HepG2 (cell line): ENCODE measurements around the gene HTRA2. TPM values are rescaled to one million over a fixed set of nuclear protein-coding genes. Genes with fewer than 3 reads are reported as not detected.

Experiments
- PHF20 ChIP-seq: sonication (generic); formaldehyde crosslinking; IDR thresholded peaks from 2 replicates; pipeline ENCODE4 v1.5.0; 2020; ENCODE audit warnings: mild to moderate bottlenecking, missing genetic modification reagents
- TBX3 ChIP-seq: fragments of 450-650 bp; IDR thresholded peaks from 2 replicates; pipeline ENCODE4 v1.6.1; 2017; ENCODE audit warnings: antibody characterized with exemption, mild to moderate bottlenecking, inconsistent platforms, borderline replicate concordance
- ZC3H13 ChIP-seq: sonication (generic); formaldehyde crosslinking; IDR thresholded peaks from 2 replicates; pipeline ENCODE4 v1.8.1; 2023; ENCODE audit warnings: mild to moderate bottlenecking, missing genetic modification reagents, moderate library complexity
- ZFP90 ChIP-seq: sonication (generic); formaldehyde crosslinking; IDR thresholded peaks from 2 replicates; pipeline ENCODE4 v1.8.0; 2022; ENCODE audit warnings: missing genetic modification reagents, mild to moderate bottlenecking, inconsistent platforms, borderline replicate concordance
- ZNF20 ChIP-seq: sonication (generic); formaldehyde crosslinking; IDR thresholded peaks from 2 replicates; pipeline ENCODE4 v1.4.0; 2020; ENCODE audit warnings: mild to moderate bottlenecking, moderate library complexity, missing genetic modification reagents
- ZNF672 ChIP-seq: sonication (generic); formaldehyde crosslinking; IDR thresholded peaks from 2 replicates; pipeline ENCODE4 v1.8.1; 2022; ENCODE audit warnings: missing genetic modification reagents
- polyA plus RNA-seq, 8 experiments: library from polyadenylated mRNA; depleted of rRNA in 3 of 8; stranded (reverse) in 7 of 8; unstranded in 1 of 8; fragments of >200 nt; fragmentation: Illumina TruSeq in 4 of 8; extraction: Trizol in 4 of 8; gene quantifications; 2 replicates each; pipeline versions ENCODE4 v1.2.1 to v1.2.3, GENCODE V29; 2011 to 2016; ENCODE audit warnings: low read depth in 4 of 8, missing spikeins in 1 of 8, mixed read lengths in 1 of 8; ENCODE audit not compliant: insufficient read depth in 1 of 8
- total RNA-seq, 5 experiments: library from RNA; depleted of rRNA; stranded (reverse); fragments of >200 nt; fragmentation: Illumina TruSeq; extraction: Trizol; gene quantifications; 2 replicates each; pipeline ENCODE4 v1.2.3, GENCODE V29; 2016; ENCODE audit warnings: low read depth in 1 of 5
- TF ChIP-seq, protein P1 (sequence below), 2 experiments: fragments of 450-650 bp in 1 of 2; sonication (generic) in 1 of 2; formaldehyde crosslinking in 1 of 2; IDR thresholded peaks; 2 replicates each; pipeline versions ENCODE4 v1.6.1 to v1.8.0; 2016 to 2022; ENCODE audit warnings: antibody characterized with exemption in 1 of 2, mild to moderate bottlenecking in 1 of 2, missing genetic modification reagents in 1 of 2
- TF ChIP-seq, protein P2 (sequence below): sonication (generic); formaldehyde crosslinking; IDR thresholded peaks from 2 replicates; pipeline ENCODE4 v1.5.0; 2020; ENCODE audit warnings: mild to moderate bottlenecking, missing genetic modification reagents, borderline replicate concordance
- TF ChIP-seq, protein P3 (sequence below): sonication (generic); formaldehyde crosslinking; IDR thresholded peaks from 2 replicates; pipeline ENCODE4 v1.4.0; 2020; ENCODE audit warnings: low read depth, mild to moderate bottlenecking, missing genetic modification reagents

HTRA2 gene
- total and polyA plus RNA-seq, 2 of the 13 experiments (the other 11 are each of a cell fraction or from before 2014, with no cell fraction given) = 47.7 to 50.3 TPM

DNA sequence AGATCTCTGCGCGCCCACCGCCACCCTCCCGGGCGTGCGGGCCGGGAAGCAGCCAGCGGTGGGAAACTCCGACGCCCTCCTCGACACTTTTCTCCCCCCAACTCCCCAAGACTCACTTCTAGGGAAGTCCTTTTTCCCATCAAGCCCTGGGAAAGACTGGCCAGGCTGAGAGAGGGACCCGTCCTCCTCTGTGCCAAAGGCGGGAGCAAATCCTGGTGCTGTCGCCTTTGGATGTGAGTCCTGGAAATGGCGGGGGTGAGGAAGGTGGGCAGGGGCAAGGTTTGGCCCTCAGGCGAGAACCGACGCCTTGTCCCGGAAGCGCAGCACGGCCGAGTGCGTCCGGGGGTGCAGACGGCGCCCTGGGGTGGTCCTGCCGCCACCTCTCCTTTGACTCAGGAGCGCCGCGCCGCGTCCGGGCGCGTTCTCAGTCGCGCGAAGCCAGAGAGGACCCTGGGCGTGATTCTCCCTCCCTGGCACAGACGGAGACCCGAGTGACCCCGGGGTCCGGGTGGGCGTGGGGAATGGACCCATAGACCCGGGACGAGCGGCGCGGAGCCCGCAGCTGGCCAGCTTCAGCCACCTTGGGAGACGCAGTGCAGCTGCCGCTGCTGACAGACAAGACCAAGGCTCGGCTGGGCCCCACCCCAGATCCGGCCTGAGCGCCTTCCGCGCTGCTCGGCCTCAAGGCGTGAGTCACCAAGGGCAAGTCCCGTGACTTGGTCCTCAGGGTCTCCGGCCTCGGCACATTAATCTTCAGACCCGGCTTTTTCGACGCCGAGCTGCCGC, 26.8 kb upstream of the HTRA2 start (continued):
- TF ChIP-seq, protein P1, sequence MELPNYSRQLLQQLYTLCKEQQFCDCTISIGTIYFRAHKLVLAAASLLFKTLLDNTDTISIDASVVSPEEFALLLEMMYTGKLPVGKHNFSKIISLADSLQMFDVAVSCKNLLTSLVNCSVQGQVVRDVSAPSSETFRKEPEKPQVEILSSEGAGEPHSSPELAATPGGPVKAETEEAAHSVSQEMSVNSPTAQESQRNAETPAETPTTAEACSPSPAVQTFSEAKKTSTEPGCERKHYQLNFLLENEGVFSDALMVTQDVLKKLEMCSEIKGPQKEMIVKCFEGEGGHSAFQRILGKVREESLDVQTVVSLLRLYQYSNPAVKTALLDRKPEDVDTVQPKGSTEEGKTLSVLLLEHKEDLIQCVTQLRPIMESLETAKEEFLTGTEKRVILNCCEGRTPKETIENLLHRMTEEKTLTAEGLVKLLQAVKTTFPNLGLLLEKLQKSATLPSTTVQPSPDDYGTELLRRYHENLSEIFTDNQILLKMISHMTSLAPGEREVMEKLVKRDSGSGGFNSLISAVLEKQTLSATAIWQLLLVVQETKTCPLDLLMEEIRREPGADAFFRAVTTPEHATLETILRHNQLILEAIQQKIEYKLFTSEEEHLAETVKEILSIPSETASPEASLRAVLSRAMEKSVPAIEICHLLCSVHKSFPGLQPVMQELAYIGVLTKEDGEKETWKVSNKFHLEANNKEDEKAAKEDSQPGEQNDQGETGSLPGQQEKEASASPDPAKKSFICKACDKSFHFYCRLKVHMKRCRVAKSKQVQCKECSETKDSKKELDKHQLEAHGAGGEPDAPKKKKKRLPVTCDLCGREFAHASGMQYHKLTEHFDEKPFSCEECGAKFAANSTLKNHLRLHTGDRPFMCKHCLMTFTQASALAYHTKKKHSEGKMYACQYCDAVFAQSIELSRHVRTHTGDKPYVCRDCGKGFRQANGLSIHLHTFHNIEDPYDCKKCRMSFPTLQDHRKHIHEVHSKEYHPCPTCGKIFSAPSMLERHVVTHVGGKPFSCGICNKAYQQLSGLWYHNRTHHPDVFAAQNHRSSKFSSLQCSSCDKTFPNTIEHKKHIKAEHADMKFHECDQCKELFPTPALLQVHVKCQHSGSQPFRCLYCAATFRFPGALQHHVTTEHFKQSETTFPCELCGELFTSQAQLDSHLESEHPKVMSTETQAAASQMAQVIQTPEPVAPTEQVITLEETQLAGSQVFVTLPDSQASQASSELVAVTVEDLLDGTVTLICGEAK (IDR thresholded peaks at IDR 0.05) = no peak
- TF ChIP-seq, protein P1 (CRISPR knock-in tag; IDR thresholded peaks at IDR 0.05) = peak; percentile 67; the same call in 1 of the 2 replicates
- TF ChIP-seq ZNF672 = no peak
- peak; percentile 73 for TF ChIP-seq ZFP90 (CRISPR knock-in tag)
- peak; percentile 2; the same call in 1 of the 2 replicates for TF ChIP-seq ZC3H13 (CRISPR knock-in tag)
- no peak; the same call in 1 of the 2 replicates for TF ChIP-seq ZNF20 (CRISPR knock-in tag)
- TF ChIP-seq, protein P2, sequence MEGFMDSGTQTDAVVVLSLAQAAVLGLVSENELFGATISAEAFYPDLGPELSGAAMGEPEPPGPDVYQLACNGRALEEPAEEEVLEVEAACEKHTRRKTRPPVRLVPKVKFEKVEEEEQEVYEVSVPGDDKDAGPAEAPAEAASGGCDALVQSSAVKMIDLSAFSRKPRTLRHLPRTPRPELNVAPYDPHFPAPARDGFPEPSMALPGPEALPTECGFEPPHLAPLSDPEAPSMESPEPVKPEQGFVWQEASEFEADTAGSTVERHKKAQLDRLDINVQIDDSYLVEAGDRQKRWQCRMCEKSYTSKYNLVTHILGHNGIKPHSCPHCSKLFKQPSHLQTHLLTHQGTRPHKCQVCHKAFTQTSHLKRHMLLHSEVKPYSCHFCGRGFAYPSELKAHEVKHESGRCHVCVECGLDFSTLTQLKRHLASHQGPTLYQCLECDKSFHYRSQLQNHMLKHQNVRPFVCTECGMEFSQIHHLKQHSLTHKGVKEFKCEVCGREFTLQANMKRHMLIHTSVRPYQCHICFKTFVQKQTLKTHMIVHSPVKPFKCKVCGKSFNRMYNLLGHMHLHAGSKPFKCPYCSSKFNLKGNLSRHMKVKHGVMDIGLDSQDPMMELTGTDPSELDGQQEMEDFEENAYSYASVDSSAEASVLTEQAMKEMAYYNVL (CRISPR knock-in tag) = peak; percentile 67
- peak; percentile 50 for TF ChIP-seq PHF20 (CRISPR knock-in tag)
- peak; percentile 30; the same call in 1 of the 2 replicates for TF ChIP-seq TBX3
- TF ChIP-seq, protein P3, sequence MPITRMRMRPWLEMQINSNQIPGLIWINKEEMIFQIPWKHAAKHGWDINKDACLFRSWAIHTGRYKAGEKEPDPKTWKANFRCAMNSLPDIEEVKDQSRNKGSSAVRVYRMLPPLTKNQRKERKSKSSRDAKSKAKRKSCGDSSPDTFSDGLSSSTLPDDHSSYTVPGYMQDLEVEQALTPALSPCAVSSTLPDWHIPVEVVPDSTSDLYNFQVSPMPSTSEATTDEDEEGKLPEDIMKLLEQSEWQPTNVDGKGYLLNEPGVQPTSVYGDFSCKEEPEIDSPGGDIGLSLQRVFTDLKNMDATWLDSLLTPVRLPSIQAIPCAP (CRISPR knock-in tag) = no peak
